ENCODE data around the gene RASSF5. TPM values are rescaled to one million over a fixed set of nuclear protein-coding genes. Genes with fewer than 3 reads are reported as not detected.

Gene RASSF5
- total and polyA plus RNA-seq, 2 of the 13 experiments (the other 11 are each of a cell fraction or from before 2014, with no cell fraction given), result 0.18 to 0.40 TPM

GRCh38 chr1:206509612-206510257 is 2.4 kb downstream of the RASSF5 start (continued):
- TF ChIP-seq ZNF34 (CRISPR knock-in tag; IDR thresholded peaks at IDR 0.05; ENCODE audit: borderline replicate concordance), result no peak
- no peak for TF ChIP-seq PCBP1 (IDR thresholded peaks at IDR 0.05; ENCODE audit: borderline replicate concordance, low read depth, low read length)
- no peak for TF ChIP-seq DNMT1 (CRISPR knock-in tag; IDR thresholded peaks at IDR 0.05)

GRCh38 chr1:206510371-206510770 is 3.0 kb downstream of the RASSF5 start:
- Histone ChIP-seq H3K79me2 (ENCODE audit: insufficient read depth, low read length) (no peaks in the 10 kb centered on the region), H3K9me3 (ENCODE audit: low read length) (no peaks in the 10 kb centered on the region), H2AFZ (ENCODE audit: low read length) (no peak overlapping the region), H3K27me3 (ENCODE audit: control insufficient read depth in 1 of 2, insufficient read depth in 2 of 2, low read length in 2 of 2) (peaks cover 0 to 10% of the 10 kb centered on the region in 2 experiments; a peak in 2 of 5 replicates), H3K27ac (ENCODE audit: extremely low read length, insufficient read depth, low read length) (no peak overlapping the region), H3K4me1 (ENCODE audit: insufficient read depth, low read length) (peaks cover 64% of the 10 kb centered on the region), H3K4me3 (replicated peaks in 1 of 3; ENCODE audit: insufficient read depth in 1 of 3, low read depth in 2 of 3, low read length in 3 of 3) (no peak overlapping the region), H3K4me2 (ENCODE audit: low read depth, low read length) (no peak overlapping the region), H3K9ac (ENCODE audit: insufficient read depth, low read depth, low read length) (no peak overlapping the region), H3K36me3 (replicated peaks in 1 of 2; ENCODE audit: control insufficient read depth in 1 of 2, insufficient read depth in 2 of 2, low read length in 2 of 2) (no peaks in the 10 kb centered on the region), H4K20me1 (ENCODE audit: insufficient read depth, low read length) (no peaks in the 10 kb centered on the region)
- 55% methylated on average over 5 of the region's 5 CpGs for WGBS (ENCODE audit: low lambda C conversion rate)
- ChIA-PET CTCF (ENCODE audit: low intra/inter-chr PET ratio, low total read pairs) (no interaction called here), POLR2A (no interaction called here)
- FAIRE-seq, result no peak
- BruUV-seq (replicated peaks), result no TSS peak
- TF ChIP-seq STAT5B (CRISPR knock-in tag; IDR thresholded peaks at IDR 0.05), result no peak
- TF ChIP-seq ZNF430 (CRISPR knock-in tag; IDR thresholded peaks at IDR 0.05), result no peak
- no peak for TF ChIP-seq IRX3 (CRISPR knock-in tag; IDR thresholded peaks at IDR 0.05; ENCODE audit: borderline replicate concordance, low read depth)
- TF ChIP-seq TBX3 (IDR thresholded peaks at IDR 0.05; ENCODE audit: borderline replicate concordance), result no peak
- DNase-seq (ENCODE audit: low spot score), result no peak
- ATAC-seq, result no peak
- in situ Hi-C loops (cut with HindIII; ENCODE audit: extremely low pct_ligation_motif_present, low pct_unique_long_range_greater_than_20kb) (no loop called here), intact Hi-C loops (cut with micrococcal nuclease; ENCODE audit: unreplicated experiment) (no loop called here)
